NB4 (cell line): ENCODE measurements around the gene SLIT1.

Experiments used
- CTCF ChIP-seq: IDR thresholded peaks from one replicate; pipeline ENCODE4 v1.5.1; 2012; ENCODE audit warnings: low read depth, low read length
- POLR2A ChIP-seq: IDR thresholded peaks from 2 replicates; pipeline ENCODE4 v1.6.1; 2011; ENCODE audit warnings: mild to moderate bottlenecking; ENCODE audit not compliant: insufficient read length; ENCODE audit errors: extremely low read depth
- TF ChIP-seq, protein P1 (sequence below): IDR thresholded peaks from 2 replicates; pipeline ENCODE4 v1.6.1; 2011; ENCODE audit warnings: low read depth, low read length

DNA sequence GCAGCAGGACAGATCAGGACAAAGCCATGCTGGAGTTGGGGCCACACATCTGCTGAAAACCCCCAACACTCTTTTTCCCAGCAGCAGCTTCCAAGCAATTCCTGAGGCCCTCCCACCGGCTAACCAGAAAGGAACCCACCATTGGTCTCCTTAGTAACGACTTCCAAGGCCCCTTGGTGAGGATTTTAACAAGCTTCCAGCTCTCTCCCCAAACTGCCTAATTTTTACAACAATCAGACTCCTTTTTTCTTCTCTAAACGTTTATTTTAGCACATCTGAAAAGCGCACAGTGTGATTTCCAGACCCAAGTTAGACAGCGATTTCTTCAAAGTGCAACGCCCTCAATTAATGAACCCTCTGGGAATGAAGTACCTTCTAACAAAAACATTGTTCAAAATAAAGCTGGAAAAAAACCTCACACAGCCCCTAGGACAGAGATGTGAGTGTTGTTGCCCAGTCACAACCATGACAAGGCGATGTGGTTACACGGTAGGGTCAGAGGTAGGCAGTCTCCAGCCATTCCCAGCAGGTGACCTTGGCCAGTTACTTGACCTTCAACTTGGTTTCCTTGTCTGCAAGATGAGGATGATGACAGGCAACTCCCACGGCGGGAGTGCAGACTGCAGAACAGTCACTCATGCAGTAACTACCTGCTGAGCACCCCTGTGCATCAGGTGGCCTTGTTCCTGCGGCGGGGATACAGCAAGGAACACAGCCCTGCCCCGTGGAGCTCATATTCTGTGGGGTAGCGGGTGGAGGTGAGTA is 82.3 kb downstream of the SLIT1 start:
- TF ChIP-seq CTCF (no peak), POLR2A (no peak)
- TF ChIP-seq, protein P1, sequence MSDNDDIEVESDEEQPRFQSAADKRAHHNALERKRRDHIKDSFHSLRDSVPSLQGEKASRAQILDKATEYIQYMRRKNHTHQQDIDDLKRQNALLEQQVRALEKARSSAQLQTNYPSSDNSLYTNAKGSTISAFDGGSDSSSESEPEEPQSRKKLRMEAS, result no peak
